GM12878 (cell line): Measurements from ENCODE around the gene GALNTL6.

Experiments
- CTCF ChIP-seq, 3 experiments: IDR thresholded peaks in 2 of 3; conservative IDR thresholded peaks in 1 of 3; 2 replicates each; pipeline ENCODE4 v1.5.1; 2011; ENCODE audit warnings: low read depth in 3 of 3, low read length in 3 of 3, mild to moderate bottlenecking in 3 of 3, control low read depth in 2 of 3, moderate library complexity in 2 of 3, inconsistent platforms in 1 of 3, mixed read lengths in 1 of 3; ENCODE audit not compliant: control insufficient read depth in 2 of 3, insufficient read depth in 1 of 3; ENCODE audit errors: extremely low read depth in 1 of 3
- E2F4 ChIP-seq: IDR thresholded peaks from 2 replicates; pipeline ENCODE4 v1.6.1; 2012; ENCODE audit warnings: low read depth, low read length, improper control_type of control experiment
- EZH2 ChIP-seq: IDR thresholded peaks from 2 replicates; pipeline ENCODE4 v1.6.1; 2012; ENCODE audit warnings: low read depth, mild to moderate bottlenecking, control low read depth, inconsistent platforms, low read length, borderline replicate concordance; ENCODE audit not compliant: control insufficient read depth
- GABPA ChIP-seq: IDR thresholded peaks from 2 replicates; pipeline ENCODE4 v1.6.1; 2014; ENCODE audit warnings: antibody characterized with exemption, low read depth, mild to moderate bottlenecking, inconsistent platforms
- IKZF1 ChIP-seq: fragments of 450-650 bp; conservative IDR thresholded peaks from 2 replicates; pipeline ENCODE4 v1.6.1; 2017; ENCODE audit warnings: antibody characterized with exemption, mild to moderate bottlenecking
- JUNB ChIP-seq: IDR thresholded peaks from 2 replicates; pipeline ENCODE4 v1.6.1; 2016; ENCODE audit warnings: antibody characterized with exemption, mild to moderate bottlenecking
- WRNIP1 ChIP-seq: IDR thresholded peaks from 2 replicates; pipeline ENCODE4 v1.6.1; 2011; ENCODE audit warnings: low read depth, low read length, improper control_type of control experiment, borderline replicate concordance
- ZNF24 ChIP-seq: fragments of 450-650 bp; IDR thresholded peaks from 2 replicates; pipeline ENCODE4 v1.6.1; 2017; ENCODE audit warnings: antibody characterized with exemption, mild to moderate bottlenecking

GRCh38 chr4:171978216-171978615 lies 165.0 kb downstream of the GALNTL6 start:
- TF ChIP-seq WRNIP1: no peak
- no peak for TF ChIP-seq IKZF1
- TF ChIP-seq GABPA: no peak
- TF ChIP-seq JUNB: no peak
- no peak for TF ChIP-seq CTCF (IDR thresholded peaks at IDR 0.05 in 2 of 3, conservative IDR thresholded peaks at IDR 0.05 in 1 of 3; ENCODE audit: control insufficient read depth in 2 of 3, extremely low read depth in 1 of 3, insufficient read depth in 1 of 3, low read depth in 3 of 3, low read length in 3 of 3)
- TF ChIP-seq E2F4: no peak
- TF ChIP-seq ZNF24: no peak
- TF ChIP-seq EZH2: no peak
